HepG2 (cell line): Measurements from ENCODE around the gene DUSP2. TPM values are rescaled to one million over a fixed set of nuclear protein-coding genes. Genes with fewer than 3 reads are reported as not detected.

Source experiments
- ATAC-seq: fragments of 200-7000 bp; cut with Tn5 transposase; 3 replicates; pipeline ENCODE4 v1.9.1; 2020; ENCODE audit warnings: mild to moderate bottlenecking, moderate library complexity
- BruUV-seq: library from RNA; stranded (reverse); fragments of 400-500 nt; replicated peaks from 2 replicates; lab custom pipeline; 2021; lab: Mats Ljungman, UMichigan
- CTCF ChIA-PET: fragments of 300-600 bp; formaldehyde crosslinking; extraction: SDS; loops from one replicate; lab custom pipeline; 2021; ENCODE audit warnings: low total read pairs, inconsistent platforms, low intra/inter-chr PET ratio; lab: Yijun Ruan, JAX
- POLR2A ChIA-PET: fragments of 350-600 bp; sonication (Branson Sonifier 250); formaldehyde crosslinking; loops from one replicate; lab custom pipeline; 2020; ENCODE audit warnings: antibody characterized with exemption, inconsistent platforms; lab: Yijun Ruan, JAX
- DNase-seq: peaks from one replicate; pipeline ENCODE4 v3.0.0-alpha.2; 2015; ENCODE audit warnings: low spot score
- FAIRE-seq: peaks from 3 replicates; lab custom pipeline; 2011; peaks lifted over from hg19 to GRCh38; lab: Jason Lieb, UNC
- H2AFZ ChIP-seq: one replicate; pipeline ENCODE4 v1.6.1; 2011; ENCODE audit warnings: low read length, inconsistent platforms
- H3K27ac ChIP-seq: fragments of 300-600 bp; 3 replicates; pipeline ENCODE4 v1.8.0; 2011; ENCODE audit warnings: mixed run types, mild to moderate bottlenecking, mixed read lengths, low read length, inconsistent platforms; ENCODE audit not compliant: insufficient read depth; ENCODE audit errors: extremely low read length
- H3K27me3 ChIP-seq, 2 experiments: fragments of 200-600 bp in 1 of 2; 2 replicates in 1 of 2; 3 replicates in 1 of 2; pipeline versions ENCODE4 v1.6.0 to v1.8.0; 2011; ENCODE audit warnings: low read length in 2 of 2, mild to moderate bottlenecking in 2 of 2, moderate library complexity in 2 of 2, inconsistent platforms in 1 of 2; ENCODE audit not compliant: insufficient read depth in 2 of 2, control insufficient read depth in 1 of 2
- H3K36me3 ChIP-seq, 2 experiments: fragments of 200-600 bp in 1 of 2; replicated peaks in 1 of 2; 2 replicates in 1 of 2; 3 replicates in 1 of 2; pipeline versions ENCODE4 v1.5.1 to v1.8.0; 2011; ENCODE audit warnings: low read length in 2 of 2, inconsistent platforms in 1 of 2; ENCODE audit not compliant: insufficient read depth in 2 of 2, control insufficient read depth in 1 of 2
- H3K4me1 ChIP-seq: 2 replicates; pipeline ENCODE4 v1.5.1; 2012; ENCODE audit warnings: low read length, inconsistent platforms; ENCODE audit not compliant: insufficient read depth
- H3K4me2 ChIP-seq: 2 replicates; pipeline ENCODE4 v1.6.0; 2011; ENCODE audit warnings: low read depth, low read length, inconsistent platforms
- H3K4me3 ChIP-seq, 3 experiments: fragments of 200-600 bp in 1 of 3; sonication (generic), shearing (Covaris generic) in 1 of 3; replicated peaks in 1 of 3; 2 replicates each; pipeline ENCODE4 v1.5.1; 2011 to 2016; ENCODE audit warnings: low read length in 3 of 3, inconsistent platforms in 2 of 3, low read depth in 2 of 3, mild to moderate bottlenecking in 2 of 3, control low read depth in 1 of 3, mixed read lengths in 1 of 3; ENCODE audit not compliant: insufficient read depth in 1 of 3
- H3K79me2 ChIP-seq: one replicate; pipeline ENCODE4 v1.6.1; 2011; ENCODE audit warnings: low read length, inconsistent platforms; ENCODE audit not compliant: insufficient read depth
- H3K9ac ChIP-seq: 2 replicates; pipeline ENCODE4 v1.6.0; 2011; ENCODE audit warnings: mild to moderate bottlenecking, low read depth, low read length, inconsistent platforms; ENCODE audit not compliant: insufficient read depth
- H3K9me3 ChIP-seq: 2 replicates; pipeline ENCODE4 v1.5.1; 2012; ENCODE audit warnings: mild to moderate bottlenecking, low read length
- H4K20me1 ChIP-seq: 2 replicates; pipeline ENCODE4 v1.6.0; 2011; ENCODE audit warnings: inconsistent platforms, mild to moderate bottlenecking, low read length, moderate library complexity; ENCODE audit not compliant: insufficient read depth
- AGO1 ChIP-seq: fragments of 200-400 bp; formaldehyde crosslinking; IDR thresholded peaks from 2 replicates; pipeline ENCODE4 v1.6.1; 2017; ENCODE audit warnings: mild to moderate bottlenecking, low read depth, low read length, moderate library complexity; ENCODE audit not compliant: poor library complexity, severe bottlenecking
- DZIP1 ChIP-seq: sonication (generic); formaldehyde crosslinking; IDR thresholded peaks from 2 replicates; pipeline ENCODE4 v1.5.0; 2020; ENCODE audit warnings: mild to moderate bottlenecking, missing genetic modification reagents
- MAF1 ChIP-seq: sonication (generic); formaldehyde crosslinking; IDR thresholded peaks from 2 replicates; pipeline ENCODE4 v1.5.0; 2020; ENCODE audit warnings: missing genetic modification reagents, borderline replicate concordance
- MIER3 ChIP-seq: IDR thresholded peaks from 2 replicates; pipeline ENCODE4 v1.6.1; 2016; ENCODE audit warnings: missing compliant biosample characterization, borderline replicate concordance
- NFATC3 ChIP-seq: sonication (generic); formaldehyde crosslinking; IDR thresholded peaks from 2 replicates; pipeline ENCODE4 v1.5.1; 2020; ENCODE audit warnings: mild to moderate bottlenecking, missing genetic modification reagents
- NFRKB ChIP-seq: fragments of 450-650 bp; IDR thresholded peaks from 2 replicates; pipeline ENCODE4 v1.6.1; 2017
- RFX3 ChIP-seq: IDR thresholded peaks from 2 replicates; pipeline ENCODE4 v1.6.1; 2016; ENCODE audit warnings: missing biosample characterization, missing genetic modification reagents
- ZNF367 ChIP-seq: sonication (generic); formaldehyde crosslinking; IDR thresholded peaks from 2 replicates; pipeline ENCODE4 v1.4.0; 2020; ENCODE audit warnings: missing genetic modification reagents, borderline replicate concordance
- ZNF615 ChIP-seq: sonication (generic); formaldehyde crosslinking; IDR thresholded peaks from 2 replicates; pipeline ENCODE4 v1.5.0; 2020; ENCODE audit warnings: mild to moderate bottlenecking, missing genetic modification reagents, borderline replicate concordance
- ZSCAN29 ChIP-seq: sonication (generic); formaldehyde crosslinking; conservative IDR thresholded peaks from 2 replicates; pipeline ENCODE4 v1.4.0; 2020; ENCODE audit warnings: mild to moderate bottlenecking, missing genetic modification reagents
- WGBS: methylation state at CpG from one replicate; pipeline ENCODE4 v1.1.6; 2017; ENCODE audit warnings: low lambda C conversion rate; 5-methylcytosine and 5-hydroxymethylcytosine counted together
- in situ Hi-C: cut with HindIII; loops from 2 replicates; pipeline ENCODE4 v1.10.0; 2017; ENCODE audit warnings: low pct_unique_long_range_greater_than_20kb; ENCODE audit not compliant: extremely low pct_ligation_motif_present
- intact Hi-C: fragments of 100-400 bp; cut with micrococcal nuclease; formaldehyde crosslinking; loops from one replicate; pipeline ENCODE4 v1.10.0; 2022; ENCODE audit not compliant: unreplicated experiment
- polyA plus RNA-seq, 8 experiments: library from polyadenylated mRNA; depleted of rRNA in 3 of 8; stranded (reverse) in 7 of 8; unstranded in 1 of 8; fragments of >200 nt; fragmentation: Illumina TruSeq in 4 of 8; extraction: Trizol in 4 of 8; gene quantifications; 2 replicates each; pipeline versions ENCODE4 v1.2.1 to v1.2.3, GENCODE V29; 2011 to 2016; ENCODE audit warnings: low read depth in 4 of 8, missing spikeins in 1 of 8, mixed read lengths in 1 of 8; ENCODE audit not compliant: insufficient read depth in 1 of 8
- total RNA-seq, 5 experiments: library from RNA; depleted of rRNA; stranded (reverse); fragments of >200 nt; fragmentation: Illumina TruSeq; extraction: Trizol; gene quantifications; 2 replicates each; pipeline ENCODE4 v1.2.3, GENCODE V29; 2016; ENCODE audit warnings: low read depth in 1 of 5
- TF ChIP-seq, protein P1 (sequence below): sonication (generic); formaldehyde crosslinking; IDR thresholded peaks from 2 replicates; pipeline ENCODE4 v1.9.0; 2021; ENCODE audit warnings: missing genetic modification reagents, mild to moderate bottlenecking, borderline replicate concordance
- TF ChIP-seq, protein P2 (sequence below): sonication (generic); formaldehyde crosslinking; IDR thresholded peaks from 2 replicates; pipeline ENCODE4 v1.8.0; 2022; ENCODE audit warnings: missing genetic modification reagents, mild to moderate bottlenecking, inconsistent platforms, borderline replicate concordance

Gene DUSP2
- total and polyA plus RNA-seq, 2 of the 13 experiments (the other 11 are each of a cell fraction or from before 2014, with no cell fraction given) = not detected

DNA sequence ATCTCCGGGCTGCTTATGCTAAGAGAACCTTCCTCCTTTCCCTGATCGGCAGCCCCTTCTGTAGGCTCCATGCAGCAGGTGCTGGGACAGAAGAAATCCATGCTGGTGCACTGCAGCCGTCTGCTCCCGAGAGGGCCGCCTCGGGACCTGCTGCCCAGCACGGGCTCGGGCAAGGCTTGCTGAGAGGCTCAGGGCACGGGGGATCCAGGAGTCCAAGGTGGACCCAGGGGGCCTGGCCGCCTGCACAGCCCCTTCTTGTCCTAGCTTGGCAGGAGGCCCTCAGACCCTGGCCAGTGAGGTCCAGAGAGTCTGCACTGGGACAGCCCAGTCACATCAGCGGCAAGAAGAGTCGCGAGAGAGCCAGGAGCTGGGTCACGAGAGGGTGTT lies 13.3 kb upstream of the DUSP2 start:
- no peak overlapping the region for H2AFZ ChIP-seq
- H3K4me2 ChIP-seq = no peak overlapping the region; the same call in 1 of the 2 replicates
- FAIRE-seq (no peak), DNase-seq (no peak), ATAC-seq (peak; percentile 36)
- H3K36me3 ChIP-seq = no peaks in the 10 kb centered on the region
- no peaks in the 10 kb centered on the region for H3K9me3 ChIP-seq
- intact Hi-C loops (no loop called here), in situ Hi-C loops (no loop called here)
- CTCF ChIA-PET = no interaction called here
- no peaks in the 10 kb centered on the region for H4K20me1 ChIP-seq
- H3K27me3 ChIP-seq = peaks cover 16 to 69% of the 10 kb centered on the region in 2 experiments
- H3K79me2 ChIP-seq = no peaks in the 10 kb centered on the region
- H3K4me3 ChIP-seq = no peak overlapping the region; a peak in 1 of 6 replicates
- peaks cover 15% of the 10 kb centered on the region for H3K4me1 ChIP-seq
- BruUV-seq = no TSS peak
- 25% methylated on average over 14 of the region's 14 CpGs for WGBS
- no peak overlapping the region for H3K9ac ChIP-seq
- no peak overlapping the region for H3K27ac ChIP-seq
- POLR2A ChIA-PET = no interaction called here
- TF ChIP-seq RFX3 (CRISPR knock-in tag) (no peak), DZIP1 (CRISPR knock-in tag) (0 out of 2 replicates have a peak, but pooled peaks have one; percentile 45)

- H3K9me3 ChIP-seq = no peaks in the 10 kb centered on the region
- no peaks in the 10 kb centered on the region for H4K20me1 ChIP-seq
- BruUV-seq = no TSS peak
- 35% methylated on average over 18 of the region's 19 CpGs for WGBS
- intact Hi-C loops = loop anchor here (1.0 kb wide), 1 partner anchor 27 kb away; no protein-coding TSS in a partner anchor
- no peak overlapping the region for H3K4me2 ChIP-seq
- CTCF ChIA-PET = no interaction called here
- POLR2A ChIA-PET = no interaction called here
- in situ Hi-C loops = no loop called here
- ATAC-seq (peak; percentile 13), FAIRE-seq (no peak), DNase-seq (no peak)
- H2AFZ ChIP-seq = no peak overlapping the region
- no peak overlapping the region; a peak in 1 of 6 replicates for H3K4me3 ChIP-seq
- no peaks in the 10 kb centered on the region for H3K36me3 ChIP-seq
- peaks cover 15 to 73% of the 10 kb centered on the region in 2 experiments for H3K27me3 ChIP-seq
- no peak overlapping the region for H3K9ac ChIP-seq
- H3K79me2 ChIP-seq = no peaks in the 10 kb centered on the region
- H3K27ac ChIP-seq = no peak overlapping the region
- peaks cover 12% of the 10 kb centered on the region for H3K4me1 ChIP-seq
- no peak for TF ChIP-seq MAF1 (CRISPR knock-in tag)
- no peak for TF ChIP-seq ZNF367 (CRISPR knock-in tag)
- TF ChIP-seq ZSCAN29 (CRISPR knock-in tag) = no peak
- TF ChIP-seq, protein P1, sequence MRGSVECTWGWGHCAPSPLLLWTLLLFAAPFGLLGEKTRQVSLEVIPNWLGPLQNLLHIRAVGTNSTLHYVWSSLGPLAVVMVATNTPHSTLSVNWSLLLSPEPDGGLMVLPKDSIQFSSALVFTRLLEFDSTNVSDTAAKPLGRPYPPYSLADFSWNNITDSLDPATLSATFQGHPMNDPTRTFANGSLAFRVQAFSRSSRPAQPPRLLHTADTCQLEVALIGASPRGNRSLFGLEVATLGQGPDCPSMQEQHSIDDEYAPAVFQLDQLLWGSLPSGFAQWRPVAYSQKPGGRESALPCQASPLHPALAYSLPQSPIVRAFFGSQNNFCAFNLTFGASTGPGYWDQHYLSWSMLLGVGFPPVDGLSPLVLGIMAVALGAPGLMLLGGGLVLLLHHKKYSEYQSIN (CRISPR knock-in tag) = no peak
- no peak for TF ChIP-seq MIER3 (CRISPR knock-in tag)
- TF ChIP-seq NFRKB = no peak
- no peak for TF ChIP-seq NFATC3 (CRISPR knock-in tag)
- TF ChIP-seq, protein P2, sequence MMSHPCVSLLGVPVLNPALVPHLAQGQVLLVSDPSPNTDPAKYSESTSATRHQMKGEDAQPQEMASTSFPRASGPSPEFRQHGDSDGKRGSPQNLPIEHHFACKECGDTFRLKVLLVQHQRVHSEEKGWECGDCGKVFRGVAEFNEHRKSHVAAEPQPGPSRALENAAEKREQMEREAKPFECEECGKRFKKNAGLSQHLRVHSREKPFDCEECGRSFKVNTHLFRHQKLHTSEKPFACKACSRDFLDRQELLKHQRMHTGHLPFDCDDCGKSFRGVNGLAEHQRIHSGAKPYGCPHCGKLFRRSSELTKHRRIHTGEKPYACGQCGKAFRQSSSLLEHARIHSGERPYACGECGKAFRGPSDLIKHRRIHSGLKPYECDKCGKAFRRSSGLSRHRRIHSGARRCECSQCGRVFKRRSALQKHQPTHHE = no peak
- TF ChIP-seq AGO1 = no peak
- TF ChIP-seq ZNF615 (CRISPR knock-in tag) = no peak
These were observed 12.7 kb upstream of the DUSP2 start for GRCh38 chr2:96157649-96158553.
